ENCODE data around the gene ANKRD40CL. TPM values are rescaled to one million over a fixed set of nuclear protein-coding genes. Genes with fewer than 3 reads are reported as not detected.
A peak's percentile ranks its signal among the peaks of the same experiment; 100 is the strongest.

Gene ANKRD40CL
- total and polyA plus RNA-seq, 9 of the 15 experiments (the other 6 are each of a cell fraction or from before 2014, with no cell fraction given), result not detected

DNA sequence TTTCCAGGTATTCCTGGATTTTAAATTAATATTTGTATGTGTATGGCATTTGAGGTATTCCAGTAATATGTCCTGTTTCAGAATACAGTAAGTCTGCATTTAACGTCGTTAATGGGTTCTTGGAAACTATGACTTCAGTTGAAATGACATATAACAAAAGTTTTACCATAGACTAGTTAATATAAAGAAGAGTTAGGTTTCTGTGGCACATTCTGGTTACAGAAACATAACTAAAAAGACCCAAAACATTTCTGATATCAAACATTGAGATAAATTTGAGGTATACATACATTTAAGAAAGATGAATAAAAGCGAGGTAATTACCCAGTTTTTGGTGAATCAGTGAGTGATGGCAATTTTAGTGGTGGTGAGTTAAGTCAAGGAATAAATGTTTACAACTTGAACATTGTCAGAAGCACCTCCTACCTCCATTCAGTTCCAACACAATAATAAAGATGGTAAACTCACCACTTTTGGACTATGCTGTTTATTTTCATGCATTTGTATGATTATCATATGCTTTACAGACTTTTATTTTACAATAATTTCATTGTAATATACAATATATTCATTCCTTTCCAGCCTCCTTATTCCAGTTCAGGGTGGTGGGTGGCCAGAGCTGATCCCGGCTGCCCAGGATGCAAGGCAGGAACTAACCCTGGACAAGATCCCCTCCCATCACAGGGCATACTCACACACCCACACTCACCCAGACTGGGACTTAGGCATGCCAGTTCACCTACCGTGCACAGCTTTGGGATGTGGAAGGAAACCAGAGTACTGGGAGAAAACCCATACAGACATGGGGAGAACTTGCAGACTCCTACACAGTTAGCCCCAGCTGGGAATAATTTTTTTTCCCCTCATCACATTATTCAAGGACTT is 38.2 kb downstream of the ANKRD40CL start:
- H3K27ac ChIP-seq (ENCODE audit: extremely low read depth, low read depth, low read length), result no peak overlapping the region
- peaks cover 10 to 25% of the 10 kb centered on the region in 2 experiments; a peak in 4 of 5 replicates for H3K4me1 ChIP-seq (replicated peaks in 1 of 2; ENCODE audit: control insufficient read depth in 2 of 2, insufficient read depth in 2 of 2, low read length in 2 of 2)
- no peaks in the 10 kb centered on the region for H3K9me3 ChIP-seq (replicated peaks; ENCODE audit: control insufficient read depth, insufficient read depth, low read depth, low read length)
- no peak overlapping the region for H3K4me2 ChIP-seq (ENCODE audit: insufficient read depth, low read length)
- ChIA-PET POLR2A (interaction anchor here (0.6 to 0.7 kb wide), 3 partner anchors 9 to 172 kb away, joined by 3 read pairs; no protein-coding TSS in a partner anchor), CTCF (ENCODE audit: low intra/inter-chr PET ratio) (no interaction called here)
- H2AFZ ChIP-seq (ENCODE audit: low read depth, low read length), result no peak overlapping the region
- peaks cover 42% of the 10 kb centered on the region for H4K20me1 ChIP-seq (replicated peaks; ENCODE audit: control insufficient read depth, insufficient read depth, low read length)
- no peak for FAIRE-seq
- no peaks in the 10 kb centered on the region for H3K27me3 ChIP-seq (ENCODE audit: control insufficient read depth in 2 of 2, insufficient read depth in 2 of 2, low read length in 2 of 2)
- H3K4me3 ChIP-seq, result no peak overlapping the region
- BruUV-seq (replicated peaks), result no TSS peak
- H3K36me3 ChIP-seq (ENCODE audit: control insufficient read depth, insufficient read depth, low read length), result peaks cover 34% of the 10 kb centered on the region; the same call in 2 of the 3 replicates
- H3K9ac ChIP-seq (ENCODE audit: insufficient read depth in 1 of 2, low read depth in 2 of 2, low read length in 2 of 2), result peak overlapping the region in 1 of 2 experiments; percentile 32; a peak in 1 of 4 replicates
- in situ Hi-C loops (cut with MboI) (no loop called here), intact Hi-C loops (cut with micrococcal nuclease) (loop anchor here (10.0 kb wide), 1 partner anchor 206 kb away; no protein-coding TSS in a partner anchor)
- DNase-seq (ENCODE audit: extremely low read depth in 1 of 4, low spot score in 3 of 4), result no peak
- peaks cover 99% of the 10 kb centered on the region for H3K79me2 ChIP-seq (ENCODE audit: control insufficient read depth, insufficient read depth, low read length)
- TF ChIP-seq HSF4 (CRISPR knock-in tag; IDR thresholded peaks at IDR 0.05; ENCODE audit: borderline replicate concordance) (no peak), TBP (optimal IDR thresholded peaks at IDR 0.05; ENCODE audit: low read depth, low read length) (no peak), ZNF3 (CRISPR knock-in tag; IDR thresholded peaks at IDR 0.05) (no peak), CREM (IDR thresholded peaks at IDR 0.05; ENCODE audit: low read depth) (no peak), GATAD2B (IDR thresholded peaks at IDR 0.05; ENCODE audit: borderline replicate concordance) (no peak), PRPF4 (IDR thresholded peaks at IDR 0.05; ENCODE audit: insufficient read depth, low read depth, low read length, poor library complexity, severe bottlenecking) (no peak), ZNF239 (CRISPR knock-in tag; IDR thresholded peaks at IDR 0.05) (no peak), SMAD3 (CRISPR knock-in tag; conservative IDR thresholded peaks at IDR 0.05) (no peak), TAF15 (IDR thresholded peaks at IDR 0.05; ENCODE audit: low read depth, low read length) (no peak), HDAC8 (tag; IDR thresholded peaks at IDR 0.05) (no peak), RBM34 (IDR thresholded peaks at IDR 0.05; ENCODE audit: borderline replicate concordance, insufficient read depth, low read length) (no peak), SMAD4 (CRISPR knock-in tag; conservative IDR thresholded peaks at IDR 0.05) (no peak), ZFPM2 (CRISPR knock-in tag; IDR thresholded peaks at IDR 0.05) (no peak), SMARCA4 (IDR thresholded peaks at IDR 0.05) (no peak), XRCC3 (IDR thresholded peaks at IDR 0.05) (no peak)
- TF ChIP-seq, protein P1, sequence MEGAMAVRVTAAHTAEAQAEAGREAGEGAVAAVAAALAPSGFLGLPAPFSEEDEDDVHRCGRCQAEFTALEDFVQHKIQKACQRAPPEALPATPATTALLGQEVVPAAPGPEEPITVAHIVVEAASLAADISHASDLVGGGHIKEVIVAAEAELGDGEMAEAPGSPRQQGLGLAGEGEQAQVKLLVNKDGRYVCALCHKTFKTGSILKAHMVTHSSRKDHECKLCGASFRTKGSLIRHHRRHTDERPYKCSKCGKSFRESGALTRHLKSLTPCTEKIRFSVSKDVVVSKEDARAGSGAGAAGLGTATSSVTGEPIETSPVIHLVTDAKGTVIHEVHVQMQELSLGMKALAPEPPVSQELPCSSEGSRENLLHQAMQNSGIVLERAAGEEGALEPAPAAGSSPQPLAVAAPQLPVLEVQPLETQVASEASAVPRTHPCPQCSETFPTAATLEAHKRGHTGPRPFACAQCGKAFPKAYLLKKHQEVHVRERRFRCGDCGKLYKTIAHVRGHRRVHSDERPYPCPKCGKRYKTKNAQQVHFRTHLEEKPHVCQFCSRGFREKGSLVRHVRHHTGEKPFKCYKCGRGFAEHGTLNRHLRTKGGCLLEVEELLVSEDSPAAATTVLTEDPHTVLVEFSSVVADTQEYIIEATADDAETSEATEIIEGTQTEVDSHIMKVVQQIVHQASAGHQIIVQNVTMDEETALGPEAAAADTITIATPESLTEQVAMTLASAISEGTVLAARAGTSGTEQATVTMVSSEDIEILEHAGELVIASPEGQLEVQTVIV (CRISPR knock-in tag; IDR thresholded peaks at IDR 0.05; ENCODE audit: borderline replicate concordance), result no peak
- TF ChIP-seq, protein P2, sequence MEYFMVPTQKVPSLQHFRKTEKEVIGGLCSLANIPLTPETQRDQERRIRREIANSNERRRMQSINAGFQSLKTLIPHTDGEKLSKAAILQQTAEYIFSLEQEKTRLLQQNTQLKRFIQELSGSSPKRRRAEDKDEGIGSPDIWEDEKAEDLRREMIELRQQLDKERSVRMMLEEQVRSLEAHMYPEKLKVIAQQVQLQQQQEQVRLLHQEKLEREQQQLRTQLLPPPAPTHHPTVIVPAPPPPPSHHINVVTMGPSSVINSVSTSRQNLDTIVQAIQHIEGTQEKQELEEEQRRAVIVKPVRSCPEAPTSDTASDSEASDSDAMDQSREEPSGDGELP (CRISPR knock-in tag; IDR thresholded peaks at IDR 0.05; ENCODE audit: borderline replicate concordance), result no peak
- TF ChIP-seq, protein P3, sequence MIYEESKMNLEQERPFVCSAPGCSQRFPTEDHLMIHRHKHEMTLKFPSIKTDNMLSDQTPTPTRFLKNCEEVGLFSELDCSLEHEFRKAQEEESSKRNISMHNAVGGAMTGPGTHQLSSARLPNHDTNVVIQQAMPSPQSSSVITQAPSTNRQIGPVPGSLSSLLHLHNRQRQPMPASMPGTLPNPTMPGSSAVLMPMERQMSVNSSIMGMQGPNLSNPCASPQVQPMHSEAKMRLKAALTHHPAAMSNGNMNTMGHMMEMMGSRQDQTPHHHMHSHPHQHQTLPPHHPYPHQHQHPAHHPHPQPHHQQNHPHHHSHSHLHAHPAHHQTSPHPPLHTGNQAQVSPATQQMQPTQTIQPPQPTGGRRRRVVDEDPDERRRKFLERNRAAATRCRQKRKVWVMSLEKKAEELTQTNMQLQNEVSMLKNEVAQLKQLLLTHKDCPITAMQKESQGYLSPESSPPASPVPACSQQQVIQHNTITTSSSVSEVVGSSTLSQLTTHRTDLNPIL (CRISPR knock-in tag; IDR thresholded peaks at IDR 0.05), result no peak
- ATAC-seq, result no peak
- 69% methylated on average over 5 of the region's 5 CpGs for WGBS (ENCODE audit: insufficient coverage, low coverage, missing lambda C conversion rate)
- peaks cover 3% of the 10 kb centered on the region for H3K9me1 ChIP-seq (ENCODE audit: control insufficient read depth, insufficient read depth, low read length)

Data from K562 (cell line).